HG02938 (cell line): ENCODE results near the gene IL17RA.
A peak's percentile ranks its signal among the peaks of the same experiment; 100 is the strongest.

Source experiments
- ATAC-seq: cut with Tn5 transposase; IDR thresholded peaks from one replicate; pipeline ENCODE4 v1.9.1; 2021; ENCODE audit warnings: mild to moderate bottlenecking, moderate library complexity; ENCODE audit not compliant: unreplicated experiment

The IL17RA gene

DNA sequence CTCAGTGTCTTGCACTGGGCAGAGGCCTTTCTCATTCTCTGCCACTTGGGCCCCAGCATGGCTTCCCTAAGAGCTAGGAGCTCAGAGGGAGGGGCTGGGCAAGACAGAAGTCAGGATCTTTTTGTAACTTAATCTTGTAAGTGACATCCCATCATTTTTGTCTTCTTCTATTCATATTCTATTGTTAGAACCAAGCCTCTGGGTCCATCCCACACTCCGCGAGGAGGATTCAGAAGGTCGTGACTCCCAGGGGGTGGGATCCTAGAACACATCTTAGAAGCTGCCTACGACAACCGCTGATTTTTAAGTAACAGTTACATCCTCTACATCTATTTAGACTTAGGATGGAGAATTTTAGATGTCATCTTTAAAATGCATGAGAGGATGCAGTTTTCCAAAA lies 1.5 kb upstream of the IL17RA start:
- ATAC-seq: no peak

DNA sequence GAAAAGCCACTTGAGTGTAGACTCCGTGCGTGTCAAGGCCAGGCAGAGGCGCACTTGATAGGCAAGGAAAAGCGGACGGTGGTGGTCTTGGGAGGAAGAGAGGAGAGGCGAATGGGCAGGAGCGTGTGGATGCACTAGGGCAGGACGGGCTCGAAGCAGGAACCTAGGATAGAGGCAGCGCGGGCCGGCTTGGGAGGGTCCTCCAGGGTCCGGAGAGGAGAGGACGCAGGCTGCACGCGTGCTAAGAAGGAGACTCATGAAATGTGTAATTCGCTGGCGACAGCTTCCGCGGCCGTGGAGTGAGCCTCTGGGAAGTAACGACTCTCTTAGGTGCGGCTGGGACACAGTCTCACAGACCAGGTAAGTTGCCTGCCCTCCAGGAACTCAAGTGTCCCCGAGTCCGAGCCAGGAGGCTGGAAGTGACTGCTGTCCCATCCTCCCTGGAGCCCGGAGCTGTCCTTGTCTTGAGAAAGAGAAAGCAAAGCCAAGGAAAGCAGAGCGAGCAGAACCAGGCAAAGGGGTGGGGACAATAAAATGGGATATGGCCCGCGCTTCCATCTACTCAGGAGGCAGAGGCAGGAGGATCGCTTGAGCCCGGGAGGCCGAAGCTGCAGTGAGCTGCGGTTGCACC lies 874 bp upstream of the IL17RA start:
- ATAC-seq: no peak

DNA sequence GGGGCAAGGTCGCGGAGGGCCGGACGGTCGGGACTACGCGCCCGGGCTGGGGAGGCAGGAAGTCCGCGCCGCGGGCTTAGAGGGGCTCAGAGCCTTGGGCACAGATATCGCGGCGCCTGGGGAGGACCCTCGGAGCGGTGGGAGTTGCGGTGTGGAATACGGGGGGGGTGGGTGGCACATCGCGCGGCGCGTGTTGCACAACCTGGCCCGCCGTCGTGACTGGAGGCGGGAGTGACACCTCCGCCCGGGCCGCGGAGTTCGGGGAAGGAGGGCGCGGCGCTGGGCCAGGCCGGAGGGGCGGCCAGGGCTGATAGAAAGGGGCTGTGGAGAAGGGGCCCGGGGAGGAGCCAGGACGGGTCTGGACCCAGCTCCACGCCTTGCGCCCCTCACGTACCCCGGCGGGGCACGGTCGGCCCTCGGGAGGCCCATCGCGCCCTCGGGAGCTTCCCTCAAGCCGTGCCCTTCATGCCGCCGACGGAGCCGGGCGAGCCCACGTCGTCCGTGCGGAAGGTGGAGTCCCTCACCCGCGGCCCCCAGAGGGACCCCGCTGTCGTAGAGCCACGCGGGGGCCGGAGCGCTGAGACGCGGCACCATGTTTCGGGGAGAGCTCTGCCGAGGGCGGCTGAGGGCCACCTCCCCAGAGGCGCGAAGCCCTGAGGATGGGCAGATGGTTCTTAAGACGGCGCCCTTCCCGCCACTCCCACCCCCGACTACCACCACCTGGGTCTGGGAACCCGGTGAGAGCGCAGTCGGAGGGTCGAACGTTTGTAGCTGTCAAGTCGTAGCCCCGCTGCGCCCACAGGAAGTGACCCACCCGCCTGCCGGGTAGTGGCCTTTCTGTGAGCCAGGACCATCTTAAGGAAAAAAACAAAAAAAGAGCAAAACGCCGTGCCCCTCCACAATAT lies 729 bp downstream of the IL17RA start:
- peak; percentile 19 for ATAC-seq

DNA sequence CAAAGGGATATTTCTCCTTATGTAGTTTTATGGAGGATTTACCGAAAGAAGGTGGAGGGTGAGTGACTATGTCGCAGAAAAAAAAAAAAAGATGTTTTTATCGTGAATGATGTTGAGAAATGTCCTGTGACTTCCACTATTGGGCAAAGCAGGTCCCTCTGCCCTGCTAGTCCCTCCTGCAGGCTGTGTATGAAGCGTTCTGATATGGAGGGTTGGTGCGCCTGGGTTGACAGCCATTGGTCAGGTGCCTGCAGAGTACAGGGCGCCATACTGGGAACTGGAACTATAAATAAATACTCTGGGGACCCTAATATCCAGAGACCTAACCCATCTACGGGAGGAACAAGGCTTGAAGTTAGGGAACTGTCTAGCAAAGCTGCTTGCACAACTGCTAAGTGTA lies 1.5 kb downstream of the IL17RA start:
- ATAC-seq: no peak

DNA sequence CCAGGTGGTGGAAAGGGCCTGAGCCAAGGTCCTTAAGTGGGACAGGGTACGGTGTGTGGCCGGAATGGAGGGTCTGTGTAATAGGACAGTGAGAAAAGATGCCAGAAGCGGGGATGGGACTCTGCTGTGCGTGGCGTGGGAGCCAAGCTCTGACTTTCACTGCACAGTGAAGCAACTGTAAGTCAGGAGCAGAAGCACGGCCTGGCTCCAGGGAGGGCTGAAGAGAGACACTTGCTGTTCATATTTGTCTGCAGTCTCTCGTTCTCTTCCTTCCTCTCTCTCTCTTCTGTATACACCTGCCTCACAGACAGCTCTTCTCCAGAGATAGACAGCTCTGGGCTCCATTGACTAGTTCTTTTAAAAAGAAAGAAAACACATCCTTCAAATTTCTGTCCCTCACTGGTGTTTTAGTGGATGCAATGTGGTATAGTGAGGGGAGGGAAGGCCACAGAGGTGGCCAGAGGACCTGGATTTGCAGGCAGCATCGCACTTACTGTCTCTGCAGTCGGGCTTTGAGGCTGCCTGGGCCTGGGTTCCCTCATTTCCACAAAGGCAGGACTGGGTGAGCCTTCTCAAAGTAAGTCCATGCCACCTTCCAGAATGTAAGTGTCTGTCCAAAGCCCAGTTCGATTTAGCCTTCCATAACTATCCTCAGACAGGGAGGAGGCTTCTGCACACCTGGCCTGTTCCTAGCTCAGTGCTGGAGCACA lies 2.1 kb downstream of the IL17RA start:
- no peak for ATAC-seq

DNA sequence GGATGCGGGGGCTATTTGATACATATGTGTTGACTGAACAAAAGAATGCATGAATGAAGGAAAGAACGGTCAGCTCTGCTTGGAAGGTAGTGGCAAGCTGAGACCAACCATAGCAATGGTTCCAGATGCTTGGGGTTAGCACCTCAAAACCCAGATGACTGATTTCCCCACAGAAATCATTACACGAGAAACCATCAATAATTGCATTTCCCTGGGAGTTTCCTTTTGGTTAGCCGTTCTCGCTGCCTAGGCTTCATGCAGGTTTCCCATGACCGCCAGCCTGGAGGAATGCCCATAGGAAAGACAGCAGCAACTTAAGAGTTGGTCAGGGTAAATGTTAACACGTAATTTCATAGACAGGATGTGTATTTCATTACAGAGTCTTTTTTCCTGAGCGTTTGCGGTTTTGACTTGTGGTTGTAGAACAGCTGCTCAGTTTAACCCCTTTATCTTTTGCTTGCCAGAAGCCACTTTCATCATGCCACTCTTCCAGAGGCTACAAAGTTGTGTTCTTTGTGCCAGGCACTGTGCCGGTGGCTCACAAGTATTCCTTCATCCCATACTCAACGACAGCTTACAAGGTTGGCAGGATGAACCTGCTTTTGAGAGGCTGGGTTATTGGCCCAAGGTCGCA lies 2.8 kb downstream of the IL17RA start:
- ATAC-seq: no peak

DNA sequence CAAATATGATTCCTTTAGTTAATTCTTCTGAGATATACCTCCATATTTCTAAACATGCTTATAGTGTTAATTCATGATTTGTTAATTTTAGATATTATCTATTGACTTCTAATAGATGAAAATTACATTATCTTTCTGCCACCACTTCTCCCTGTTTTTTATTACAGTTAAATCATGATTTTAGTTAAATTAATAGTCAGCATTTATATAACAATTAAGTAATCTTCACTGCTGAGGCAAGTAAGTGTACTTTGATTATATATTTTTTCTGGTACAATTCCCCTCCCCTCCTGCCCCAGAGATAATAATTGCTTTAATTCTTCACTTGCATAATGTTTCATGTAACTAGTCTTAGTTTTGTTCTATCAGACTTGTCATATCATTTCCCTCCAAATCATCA lies 5.8 kb downstream of the IL17RA start:
- ATAC-seq: no peak

DNA sequence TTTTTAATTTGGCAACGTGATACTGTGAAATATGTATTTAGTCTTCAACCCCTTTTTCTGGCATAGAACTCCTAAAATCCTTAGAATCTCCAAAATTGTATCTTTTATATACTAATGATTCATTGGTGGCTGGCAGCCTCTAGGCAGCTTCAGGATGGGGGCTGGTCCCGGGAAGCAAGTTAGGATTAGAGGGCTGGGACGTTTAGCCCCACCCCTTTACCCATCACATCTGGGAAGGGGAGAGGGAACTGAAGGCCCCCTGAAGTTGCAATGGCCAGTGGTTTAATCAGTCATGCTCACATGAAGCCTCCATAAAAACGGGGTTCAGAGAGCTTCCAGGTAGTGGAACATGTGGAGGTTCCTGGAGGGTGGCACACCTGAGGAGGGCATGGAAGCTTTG lies 7.1 kb downstream of the IL17RA start:
- no peak for ATAC-seq

DNA sequence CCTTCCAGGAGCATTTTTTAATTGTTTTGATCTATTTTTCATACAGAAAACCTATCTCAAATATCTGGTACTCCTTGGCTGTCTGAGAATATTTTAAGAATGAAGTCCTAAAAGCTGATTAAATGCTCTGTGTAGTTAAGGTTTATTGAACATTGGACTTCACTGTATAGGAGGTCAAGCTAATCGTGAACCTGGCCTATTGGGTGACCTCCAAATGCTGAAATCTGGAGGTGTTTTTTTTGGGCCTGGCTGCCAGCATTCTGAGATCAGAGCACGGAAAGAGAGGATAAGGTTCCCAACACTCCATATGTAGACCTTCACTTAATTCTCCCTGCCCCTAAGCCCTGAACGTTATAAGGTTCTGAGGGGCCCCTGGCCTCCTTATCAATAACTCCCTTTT lies 8.3 kb downstream of the IL17RA start:
- no peak for ATAC-seq

DNA sequence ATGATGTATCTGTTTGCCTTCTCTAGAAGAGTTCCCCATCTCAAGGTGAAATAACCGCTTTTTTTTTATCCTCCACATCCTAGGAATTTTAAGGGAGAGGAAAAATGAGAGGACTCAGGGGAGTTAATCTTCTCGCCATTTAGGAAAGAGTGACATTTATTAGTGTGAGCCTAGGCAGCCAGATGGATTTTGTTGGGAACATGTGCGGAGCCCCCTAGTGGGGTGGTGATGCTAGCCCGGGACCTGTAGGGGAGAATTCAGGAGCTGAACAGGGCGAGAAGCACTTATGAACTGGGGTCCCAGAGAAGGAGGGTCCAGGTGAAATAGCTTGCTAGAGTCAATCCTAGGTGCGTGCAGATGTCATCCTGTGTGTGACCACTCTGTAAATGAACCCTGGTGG lies 10.7 kb downstream of the IL17RA start:
- ATAC-seq: no peak

DNA sequence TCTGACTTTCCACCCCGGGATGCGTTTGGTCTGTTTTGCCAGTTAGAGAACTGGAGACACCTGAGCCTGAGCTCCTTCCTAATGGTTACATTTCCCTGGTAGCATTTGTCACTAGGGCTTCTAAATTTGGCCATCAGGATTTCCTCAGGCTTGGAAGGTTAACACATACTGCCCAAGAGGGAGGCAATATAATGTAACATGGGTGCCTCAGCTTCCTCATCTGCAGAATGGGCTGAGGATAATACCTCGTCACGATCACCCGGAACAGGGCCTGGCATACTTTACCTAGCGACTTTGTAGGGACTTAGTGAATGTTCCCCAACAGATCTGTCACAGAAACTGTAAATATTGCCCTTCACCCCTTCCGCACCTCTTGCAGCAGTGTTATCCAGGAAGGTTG lies 11.3 kb downstream of the IL17RA start:
- ATAC-seq: no peak

DNA sequence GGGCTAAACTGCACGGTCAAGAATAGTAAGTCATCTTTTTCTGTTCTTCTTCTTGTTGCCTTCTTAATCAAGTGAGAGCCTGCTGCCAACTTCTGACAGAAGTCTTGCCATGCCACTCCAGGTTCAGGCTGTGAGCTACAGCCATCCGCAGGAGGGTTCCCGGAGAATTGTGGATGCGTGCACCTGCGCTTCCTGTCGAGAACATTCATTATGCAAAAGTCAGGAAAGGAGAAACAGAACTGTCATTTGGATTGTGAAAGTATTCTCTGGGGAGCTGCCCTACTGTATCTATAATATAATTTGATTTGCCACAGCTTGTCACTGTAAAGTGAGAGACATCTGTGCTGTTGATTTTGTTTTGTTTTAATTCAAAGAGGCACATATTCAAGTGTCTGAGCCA lies 12.3 kb downstream of the IL17RA start:
- no peak for ATAC-seq

DNA sequence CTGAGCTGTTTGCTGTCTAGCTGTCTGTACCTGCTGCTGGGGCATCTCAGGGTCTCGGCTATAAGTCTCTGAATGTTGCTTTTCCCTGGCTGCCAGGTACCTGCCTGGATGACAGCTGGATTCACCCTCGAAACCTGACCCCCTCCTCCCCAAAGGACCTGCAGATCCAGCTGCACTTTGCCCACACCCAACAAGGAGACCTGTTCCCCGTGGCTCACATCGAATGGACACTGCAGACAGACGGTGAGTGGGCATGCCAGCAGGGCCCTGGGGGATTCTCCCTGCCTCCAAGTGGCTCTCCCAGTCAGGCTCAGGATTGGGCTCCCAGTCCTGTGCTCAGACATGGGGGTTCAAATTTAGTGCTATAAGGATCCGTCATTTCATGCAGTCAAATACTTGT lies 12.9 kb downstream of the IL17RA start:
- ATAC-seq: no peak

DNA sequence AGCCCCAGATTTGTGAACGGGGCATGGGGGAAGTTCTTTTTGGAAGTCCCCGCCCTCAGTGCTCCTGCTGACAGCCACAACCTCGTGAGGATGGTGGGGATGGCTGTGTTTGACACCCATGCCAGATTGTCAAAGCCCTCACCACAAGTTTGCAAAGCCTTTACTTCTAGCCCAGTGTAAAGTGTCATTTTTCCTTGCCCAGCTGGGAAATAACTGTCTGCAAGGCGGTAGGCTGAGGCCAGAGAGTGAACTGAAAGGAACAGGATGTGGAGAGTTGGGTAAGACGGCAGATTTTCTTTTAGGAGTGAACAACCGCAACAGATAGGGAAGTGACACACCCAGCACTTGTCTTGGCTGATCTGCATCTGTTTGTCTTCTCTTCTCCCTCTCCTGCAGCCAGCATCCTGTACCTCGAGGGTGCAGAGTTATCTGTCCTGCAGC lies 13.6 kb downstream of the IL17RA start:
- no peak for ATAC-seq

DNA sequence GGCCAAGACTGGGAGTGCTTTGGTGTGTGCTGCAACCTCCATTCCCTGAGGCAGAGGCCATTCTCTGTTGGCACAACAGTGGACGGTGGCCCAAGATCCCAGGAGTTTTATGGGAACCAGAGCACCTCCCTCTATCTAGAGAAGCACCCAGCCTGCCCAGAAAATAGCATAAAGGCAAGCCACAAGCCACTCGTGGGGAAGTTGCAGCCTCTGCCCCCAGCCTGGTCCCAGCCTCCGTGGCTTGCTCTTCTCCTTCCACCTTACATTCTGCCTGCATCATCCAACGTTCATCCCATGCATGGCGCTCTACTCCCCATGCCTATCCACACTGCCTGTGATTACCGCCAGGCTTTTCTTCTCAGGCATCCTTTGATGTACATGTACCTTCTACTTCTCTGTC lies 15.8 kb downstream of the IL17RA start:
- ATAC-seq: no peak

DNA sequence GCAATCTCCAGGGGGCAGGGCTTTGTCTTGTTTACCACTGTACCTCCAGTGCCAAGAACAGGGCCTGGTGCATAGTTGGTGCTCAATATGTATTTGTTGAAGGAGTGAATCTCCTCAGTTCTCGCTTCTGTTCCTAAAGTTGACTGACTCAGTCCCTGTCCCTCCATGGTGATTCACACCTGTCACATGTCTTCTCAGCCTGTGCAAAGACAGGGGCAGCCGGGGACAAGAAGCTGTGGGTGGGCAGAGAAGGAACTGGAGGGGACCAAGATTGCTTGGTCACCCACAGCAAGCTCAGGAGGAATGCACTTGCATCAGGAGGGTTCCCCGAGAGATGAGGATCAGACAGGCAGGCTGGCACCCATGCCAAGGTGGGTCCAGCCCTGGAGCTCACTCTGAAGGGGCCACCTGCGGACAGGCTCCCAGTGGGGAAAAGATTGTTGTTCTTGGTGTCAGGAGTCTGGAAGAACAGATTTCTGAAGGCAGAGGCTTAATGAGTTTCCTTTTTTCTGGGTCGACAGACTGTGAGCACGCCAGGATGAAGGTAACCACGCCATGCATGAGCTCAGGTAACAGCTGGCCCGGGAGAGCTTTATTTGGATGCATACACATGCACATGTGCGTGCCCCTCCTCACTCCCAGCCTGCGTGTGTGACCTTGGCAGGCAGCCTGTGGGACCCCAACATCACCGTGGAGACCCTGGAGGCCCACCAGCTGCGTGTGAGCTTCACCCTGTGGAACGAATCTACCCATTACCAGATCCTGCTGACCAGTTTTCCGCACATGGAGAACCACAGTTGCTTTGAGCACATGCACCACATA lies 16.9 kb downstream of the IL17RA start:
- ATAC-seq: no peak

DNA sequence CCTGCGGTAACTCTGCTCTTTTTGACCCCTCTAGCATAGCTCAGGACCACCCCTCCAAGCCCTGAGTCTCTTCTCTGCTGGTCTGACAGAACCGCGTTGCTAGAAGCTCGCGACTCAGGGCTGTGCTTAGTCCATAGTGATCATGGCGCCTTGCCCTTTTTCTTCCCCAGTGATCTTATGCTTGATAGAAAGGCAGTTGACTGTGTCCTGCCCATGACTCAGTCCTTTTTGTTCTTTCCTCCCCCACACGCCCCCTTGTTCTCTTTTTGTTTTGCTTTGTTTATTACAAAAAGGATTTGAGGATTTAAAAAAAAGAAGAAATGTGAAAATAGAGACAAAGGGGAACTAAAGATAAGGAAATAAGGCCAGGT lies 17.5 kb downstream of the IL17RA start:
- no peak for ATAC-seq

DNA sequence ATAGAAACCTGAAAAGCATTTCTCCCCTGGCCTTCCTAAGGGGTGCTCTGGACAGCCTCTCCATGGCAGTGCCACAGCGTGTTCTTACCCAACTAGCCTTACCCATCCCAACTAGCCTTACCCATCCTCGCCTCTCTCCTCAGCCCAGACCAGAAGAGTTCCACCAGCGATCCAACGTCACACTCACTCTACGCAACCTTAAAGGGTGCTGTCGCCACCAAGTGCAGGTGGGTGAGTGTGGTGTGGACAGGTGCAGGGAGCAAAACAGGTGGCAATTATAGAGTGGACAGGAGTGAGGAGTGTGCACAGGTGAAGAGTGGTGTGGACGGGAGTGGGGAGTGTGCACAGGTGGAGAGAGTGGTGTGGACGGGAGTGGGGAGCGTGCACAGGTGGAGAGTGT lies 18.6 kb downstream of the IL17RA start:
- ATAC-seq: no peak

DNA sequence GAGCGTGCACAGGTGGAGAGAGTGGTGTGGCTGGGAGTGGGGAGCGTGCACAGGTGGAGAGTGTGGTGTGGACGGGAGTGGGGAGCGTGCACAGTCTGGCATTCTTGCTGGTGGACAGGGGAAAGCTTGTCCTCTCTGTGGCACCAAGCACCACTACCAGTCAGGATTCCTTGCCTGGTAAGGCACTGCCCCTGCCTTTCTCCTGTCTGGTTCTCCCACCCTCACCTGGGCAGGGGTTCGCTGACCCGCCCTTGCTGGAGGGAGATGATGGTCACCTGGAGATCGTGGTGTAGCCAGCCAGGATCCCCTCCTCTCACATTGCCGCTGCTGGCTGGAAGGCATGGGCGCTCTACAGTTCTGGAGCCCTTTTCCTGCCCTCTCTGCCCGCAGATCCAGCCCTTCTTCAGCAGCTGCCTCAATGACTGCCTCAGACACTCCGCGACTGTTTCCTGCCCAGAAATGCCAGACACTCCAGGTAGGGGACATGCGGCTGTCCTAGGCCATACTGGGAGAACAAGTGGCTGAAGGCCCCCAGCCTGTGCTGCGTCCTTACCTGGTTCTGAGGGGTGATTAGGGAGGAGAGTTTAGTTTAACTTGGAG lies 19.6 kb downstream of the IL17RA start:
- ATAC-seq: no peak
